ENCODE results near the gene UIMC1.

UIMC1 gene

DNA sequence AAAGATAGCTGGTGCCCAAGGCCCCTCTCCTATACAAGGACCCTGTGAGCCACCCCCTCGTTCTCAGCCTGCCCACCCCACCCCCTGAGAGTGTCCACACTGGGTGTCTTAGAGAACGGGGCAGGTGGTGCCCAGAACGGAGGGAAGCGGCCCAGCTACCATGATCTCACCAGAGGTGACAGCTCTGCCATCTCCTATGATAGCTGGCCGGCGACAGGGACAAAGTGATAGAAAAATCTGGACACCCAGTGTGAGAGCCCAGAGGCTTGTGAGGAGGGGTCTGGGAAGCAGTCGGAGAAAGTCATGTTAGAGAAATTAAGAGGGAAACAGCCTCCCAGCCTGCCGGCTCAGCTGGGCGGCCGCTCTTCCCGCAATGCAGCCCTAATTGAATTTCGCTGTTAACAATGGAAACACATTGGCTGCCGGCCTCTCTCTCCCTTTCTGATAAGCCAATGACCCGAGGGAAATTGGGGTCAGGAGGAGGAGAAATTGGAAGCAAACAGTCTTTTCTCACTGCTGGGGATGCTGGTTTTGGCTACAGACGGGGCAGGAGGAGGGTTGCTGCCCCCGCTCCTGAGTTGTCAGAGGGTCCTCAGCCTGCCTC lies 139.8 kb downstream of the UIMC1 start:
- DNase-seq: no peak

DNA sequence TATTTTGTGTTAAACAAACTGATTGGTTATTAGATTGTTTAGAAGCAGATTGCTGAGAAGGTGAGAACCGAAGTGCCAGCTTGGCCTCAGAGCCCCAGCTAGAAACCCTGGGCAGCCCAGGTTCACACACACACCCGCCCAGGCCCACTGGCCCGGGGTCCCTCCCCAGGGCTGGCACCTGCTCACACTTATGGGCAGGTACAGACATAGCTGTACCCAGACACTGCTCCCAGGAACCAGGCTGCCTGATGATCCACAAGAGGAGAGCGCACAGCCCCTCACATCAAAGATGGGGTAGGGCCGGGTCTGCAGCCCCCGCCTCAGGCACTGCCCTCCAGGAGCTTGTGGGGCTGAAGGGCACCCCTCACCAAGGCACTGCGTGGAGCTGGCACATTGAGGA lies 140.6 kb downstream of the UIMC1 start:
- DNase-seq: no peak

DNA sequence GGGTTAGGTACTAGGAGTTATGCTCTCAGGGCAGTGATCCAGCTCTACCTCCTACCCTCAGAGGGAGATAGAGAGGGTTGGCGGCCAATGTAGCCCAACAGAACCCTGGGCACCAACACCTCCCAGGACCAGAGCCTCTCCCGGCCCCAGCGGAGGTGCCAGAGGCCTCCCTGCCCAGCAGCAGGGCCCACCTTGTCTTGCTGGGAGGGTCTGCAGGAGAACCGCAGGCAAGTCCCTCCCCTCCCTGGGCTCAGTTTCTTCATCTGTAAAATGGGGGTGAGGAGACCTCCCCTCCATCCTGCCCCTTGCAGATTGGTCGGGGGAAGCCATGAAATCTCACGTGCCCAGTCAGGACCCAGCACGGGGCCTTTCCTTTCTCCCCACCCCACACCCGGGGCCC lies 141.8 kb downstream of the UIMC1 start:
- no peak for DNase-seq

DNA sequence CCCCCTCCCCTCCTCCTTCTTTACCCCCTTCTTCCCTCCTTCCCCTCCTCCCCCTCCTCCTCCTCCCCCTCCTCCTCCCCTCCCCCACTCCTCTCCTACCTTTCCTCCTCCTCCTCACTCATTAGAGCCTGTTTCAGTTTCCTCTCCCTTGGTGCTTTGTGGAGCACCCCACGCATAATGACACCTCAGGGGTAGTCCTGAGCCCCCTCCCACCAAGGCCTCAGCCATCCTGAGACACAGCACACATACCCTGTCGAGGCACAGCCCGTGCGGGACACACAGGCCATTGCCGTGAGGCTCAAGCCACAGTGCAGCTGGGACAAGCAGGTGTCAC lies 142.8 kb downstream of the UIMC1 start:
- no peak for DNase-seq

DNA sequence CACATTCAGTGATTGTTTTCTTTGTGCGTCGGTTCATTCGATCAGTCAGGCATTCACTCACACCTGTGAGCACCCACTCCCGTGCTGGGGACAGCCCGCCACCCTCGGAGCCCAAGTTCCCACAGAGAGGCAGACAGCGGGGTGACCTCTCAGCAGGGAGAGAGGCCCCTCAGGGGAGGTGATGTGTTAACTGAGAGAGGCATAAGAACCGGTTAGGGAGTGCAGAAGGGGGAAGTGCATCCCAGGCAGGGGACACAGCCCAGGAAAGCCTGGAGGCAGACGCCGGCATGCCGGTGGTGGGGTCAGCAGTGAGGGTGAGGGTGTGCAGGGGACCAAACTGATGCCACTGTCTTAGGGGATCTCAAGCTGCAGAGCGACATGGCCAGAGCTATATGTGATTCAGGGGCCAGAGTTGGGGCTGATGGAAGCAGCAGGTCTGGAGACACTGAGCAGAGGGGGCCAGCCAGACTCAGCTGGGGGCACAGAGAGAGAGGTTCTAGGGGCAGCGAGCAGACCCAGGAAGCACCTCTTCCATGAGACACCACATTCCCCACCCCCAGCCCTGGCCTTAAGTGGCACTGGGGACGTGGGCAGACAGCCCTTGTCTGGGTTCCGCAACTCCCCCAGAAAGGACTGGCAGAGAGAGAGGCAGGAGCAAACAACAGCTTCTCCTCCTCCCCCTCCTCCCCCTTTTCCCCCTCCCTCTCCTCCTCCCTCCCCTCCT lies 143.4 kb downstream of the UIMC1 start:
- no peak for DNase-seq

DNA sequence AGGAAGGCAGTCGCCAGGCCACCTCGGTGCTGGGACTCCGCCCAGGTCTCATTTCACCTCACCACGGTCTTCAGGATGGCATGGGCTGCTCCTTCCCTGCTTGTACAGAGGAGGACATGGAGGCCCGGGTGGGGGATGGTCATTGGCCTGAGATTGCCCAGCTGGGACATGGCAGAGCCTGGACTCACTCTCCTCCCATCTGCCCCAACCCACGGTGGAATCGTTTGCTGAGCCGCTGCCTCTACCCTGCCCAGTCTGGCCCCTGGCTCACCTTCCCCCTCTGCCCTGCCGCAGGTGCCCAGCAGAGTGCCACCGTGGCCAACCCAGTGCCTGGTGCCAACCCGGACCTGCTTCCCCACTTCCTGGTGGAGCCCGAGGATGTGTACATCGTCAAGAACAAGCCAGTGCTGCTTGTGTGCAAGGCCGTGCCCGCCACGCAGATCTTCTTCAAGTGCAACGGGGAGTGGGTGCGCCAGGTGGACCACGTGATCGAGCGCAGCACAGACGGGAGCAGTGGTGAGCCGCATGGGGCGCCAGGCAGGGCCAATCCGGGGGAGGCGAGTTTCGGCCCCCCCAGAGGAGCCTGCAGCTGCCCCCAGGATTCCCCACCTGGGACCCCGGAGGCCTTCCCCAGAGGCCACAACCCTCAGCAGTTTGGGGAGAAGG lies 144.1 kb downstream of the UIMC1 start:
- DNase-seq: no peak

DNA sequence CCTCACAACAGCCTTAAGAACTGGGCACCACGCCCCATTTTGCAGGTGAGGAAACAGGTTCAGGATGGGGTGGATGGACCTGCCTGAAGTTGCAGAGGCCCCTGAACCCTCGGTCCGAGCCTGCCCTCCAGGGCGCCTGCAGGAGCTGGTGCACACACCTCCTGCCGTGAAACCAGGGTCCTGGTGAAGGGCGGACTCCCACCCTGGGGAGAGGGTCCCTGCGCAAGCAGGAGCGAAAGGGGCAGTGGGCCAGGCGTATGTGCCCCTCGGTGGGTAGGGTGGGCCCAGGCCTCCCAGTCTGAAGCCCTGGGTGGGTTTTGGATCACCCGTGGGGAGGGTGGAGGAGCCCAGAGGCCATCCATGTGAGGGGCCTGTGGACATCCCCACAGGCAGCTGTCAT lies 145.3 kb downstream of the UIMC1 start:
- no peak for DNase-seq

DNA sequence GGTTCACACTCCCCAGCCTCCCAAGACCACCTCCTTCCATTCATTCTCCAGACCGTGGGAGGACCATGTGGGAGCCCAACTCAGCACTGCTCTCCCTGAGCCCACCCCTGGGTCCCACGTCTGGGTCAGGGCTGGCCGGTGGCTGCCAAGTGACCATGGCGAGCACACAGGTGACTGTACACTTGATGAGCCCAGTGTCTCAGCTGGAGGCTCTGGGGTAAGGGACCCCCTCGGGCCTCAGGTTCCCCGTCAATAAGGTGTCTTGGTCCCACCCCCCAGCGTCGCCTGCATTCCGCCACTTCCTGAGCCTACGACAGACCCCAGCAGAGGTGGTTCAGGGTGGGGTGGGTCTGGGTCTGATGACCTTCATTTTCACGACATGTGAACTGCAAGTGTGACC lies 146.2 kb downstream of the UIMC1 start:
- DNase-seq: no peak

DNA sequence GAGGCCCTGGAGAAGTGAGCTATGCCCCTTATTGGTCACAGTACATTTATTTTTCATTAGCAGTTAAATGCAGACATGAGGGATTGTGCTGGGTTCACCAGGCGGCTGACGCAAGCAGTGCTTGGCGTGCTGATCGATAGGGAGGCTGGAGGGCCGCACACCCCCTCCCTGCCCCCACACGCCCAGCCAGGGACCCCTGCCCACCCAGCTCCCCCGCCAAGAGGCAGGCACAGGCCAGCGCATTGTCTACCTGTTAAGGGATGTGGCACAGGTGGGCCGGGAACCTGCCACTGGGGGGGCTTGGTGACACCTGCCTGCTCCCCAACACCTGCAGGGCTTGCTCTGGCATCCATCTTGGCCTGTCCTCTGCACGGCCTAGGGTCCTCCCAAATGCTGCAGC lies 146.7 kb downstream of the UIMC1 start:
- DNase-seq: no peak

DNA sequence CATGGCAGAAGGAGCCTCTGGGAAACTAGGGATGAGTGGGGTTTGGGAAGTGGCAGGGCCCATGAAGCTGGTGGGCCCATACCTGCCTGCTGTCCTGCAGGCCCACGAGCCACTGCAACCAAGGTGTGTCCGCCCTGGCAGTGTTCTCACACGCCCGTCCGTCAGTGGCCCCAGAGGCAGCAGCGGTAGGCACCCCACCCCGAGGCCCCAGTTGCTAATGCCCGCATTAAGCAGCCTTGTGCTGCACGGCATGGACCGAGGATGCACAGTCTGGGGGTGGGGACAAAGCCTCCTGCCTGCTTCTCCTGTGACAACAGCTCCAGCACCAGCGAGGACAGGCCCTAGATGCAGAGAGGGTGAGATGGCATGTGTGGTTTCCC lies 148.7 kb downstream of the UIMC1 start:
- no peak for DNase-seq

DNA sequence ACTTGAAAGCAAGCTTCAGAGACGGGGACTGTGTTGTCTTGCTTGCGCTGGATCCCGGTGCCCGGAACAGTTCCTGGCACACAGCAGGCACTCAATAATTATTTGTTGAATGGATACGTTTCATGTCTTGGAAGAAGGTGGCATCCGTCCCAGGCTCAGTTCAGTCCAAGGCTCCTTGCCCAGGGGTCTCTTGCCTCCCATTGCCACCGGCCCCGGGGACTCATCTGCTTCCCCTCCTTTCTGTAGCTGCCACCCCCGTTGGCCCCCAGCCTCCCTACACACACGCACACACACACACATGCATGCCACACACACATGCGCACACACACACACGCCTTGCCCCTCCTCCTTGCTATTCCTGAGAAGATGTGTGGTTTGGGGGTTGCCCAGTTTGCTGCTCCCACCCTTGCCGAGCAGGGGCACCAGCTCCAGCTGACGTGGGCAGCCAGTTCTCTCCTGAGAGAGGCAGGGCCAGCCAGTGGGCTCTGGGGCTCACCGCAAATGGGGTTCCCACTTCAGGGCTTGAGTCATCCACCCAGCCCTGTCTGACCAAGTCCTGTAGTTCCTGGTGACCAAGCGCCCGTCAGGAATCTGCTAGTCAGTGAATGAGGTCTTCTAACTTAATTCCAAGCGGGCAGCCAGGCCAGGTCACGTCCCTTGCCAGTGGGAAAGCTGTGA lies 149.2 kb downstream of the UIMC1 start:
- no peak for DNase-seq

DNA sequence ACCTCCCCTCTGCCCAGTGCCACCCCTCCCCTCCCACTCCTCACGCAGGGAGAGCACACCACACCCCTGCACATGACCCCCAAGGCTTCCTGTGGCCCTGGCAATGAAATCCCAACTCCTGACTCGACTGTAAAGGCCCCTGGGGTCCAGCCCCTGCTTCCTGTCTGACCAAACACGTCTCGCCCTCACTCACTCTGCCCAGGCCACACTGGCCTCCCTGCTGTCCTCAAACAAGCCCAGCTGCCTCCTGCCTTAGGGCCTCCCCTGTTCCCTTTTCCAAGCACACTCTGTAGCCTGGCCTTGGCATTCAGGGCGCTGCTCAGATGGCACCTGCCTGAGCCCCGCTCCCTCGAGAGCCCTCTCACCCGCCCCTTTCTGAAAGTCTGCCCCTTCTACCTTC lies 149.8 kb downstream of the UIMC1 start:
- DNase-seq: no peak

DNA sequence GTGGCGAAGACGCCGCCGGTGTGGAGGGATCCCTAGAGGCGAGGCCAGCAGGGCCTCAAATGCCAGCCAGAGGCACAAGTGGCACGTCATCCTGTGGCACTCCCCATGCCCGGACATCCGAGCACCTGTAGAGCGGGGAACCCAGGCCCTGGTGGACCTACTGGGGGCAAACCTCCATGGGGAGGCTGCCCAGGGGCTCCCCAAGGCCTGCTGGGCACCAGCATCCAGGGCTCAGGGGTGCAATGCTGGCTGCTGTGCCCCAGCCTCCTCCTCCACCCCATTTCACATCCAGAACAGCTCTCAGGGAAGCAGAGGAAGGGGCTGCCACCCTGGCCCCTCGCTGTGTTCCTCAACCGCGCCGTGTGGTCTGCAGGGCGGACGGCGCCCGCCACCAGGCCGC lies 151.0 kb downstream of the UIMC1 start:
- DNase-seq: no peak
